Right lobe of liver (tissue), 6 donors: Measurements from ENCODE around the gene LCN10. TPM values are rescaled to one million over a fixed set of nuclear protein-coding genes. Genes with fewer than 3 reads are reported as not detected.

Source experiments
- ATAC-seq, 4 donors: fragments of 200-7000 bp; cut with Tn5 transposase; one replicate each; pipeline ENCODE4 v1.9.1; 2020; ENCODE audit warnings: mild to moderate bottlenecking in 4 of 4, moderate library complexity in 4 of 4
- DNase-seq, 3 donors: peaks; one replicate each; pipeline ENCODE4 v3.0.0-alpha.2; 2020
- H3K27ac ChIP-seq, 3 donors: fragments of 200-600 bp; one replicate each; pipeline ENCODE4 v1.8.0; 2022
- H3K27me3 ChIP-seq, 2 donors: fragments of 200-600 bp; one replicate each; pipeline ENCODE4 v1.8.0; 2022
- H3K36me3 ChIP-seq, 4 donors: fragments of 200-600 bp; sonication (generic) in 1 of 4; one replicate each; pipeline versions ENCODE4 v1.5.1 to v1.8.0; 2017 to 2022; ENCODE audit warnings: control low read depth in 1 of 4
- H3K4me1 ChIP-seq, 4 donors: fragments of 200-600 bp; sonication (generic) in 1 of 4; one replicate each; pipeline versions ENCODE4 v1.5.1 to v1.8.0; 2017 to 2022; ENCODE audit warnings: control low read depth in 1 of 4
- H3K4me3 ChIP-seq, 3 donors: fragments of 200-600 bp; one replicate each; pipeline ENCODE4 v1.8.0; 2022
- H3K9me3 ChIP-seq, 4 donors: fragments of 200-600 bp; sonication (generic) in 1 of 4; one replicate each; pipeline versions ENCODE4 v1.5.1 to v1.8.0; 2017 to 2022; ENCODE audit warnings: control low read depth in 1 of 4
- CTCF ChIP-seq, 4 donors: fragments of 200-600 bp in 3 of 4; fragments of 450-650 bp in 1 of 4; IDR thresholded peaks; one replicate each; pipeline versions ENCODE4 v1.5.1 to v1.8.0; 2016 to 2022; ENCODE audit warnings: antibody characterized with exemption in 4 of 4, mild to moderate bottlenecking in 2 of 4
- POLR2A ChIP-seq: fragments of 450-650 bp; IDR thresholded peaks from one replicate; pipeline ENCODE4 v1.6.1; 2017; ENCODE audit warnings: antibody characterized with exemption, mild to moderate bottlenecking
- WGBS: methylation state at CpG from one replicate; pipeline ENCODE4 v1.1.6; 2018; ENCODE audit warnings: low coverage, low lambda C conversion rate; ENCODE audit not compliant: insufficient coverage; ENCODE audit errors: missing lambda C conversion rate; 5-methylcytosine and 5-hydroxymethylcytosine counted together
- intact Hi-C, 2 donors: fragments of 100-400 bp; cut with DNase I; formaldehyde crosslinking; loops; one replicate each; pipeline versions ENCODE4 v1.11.2 to v1.14.1; 2022
- total RNA-seq, 6 experiments: library from RNA; depleted of rRNA in 2 of 6; stranded (reverse); fragments of >200 nt in 2 of 6; fragmentation: NEBNext Ultra II Directional in 3 of 6; extraction: Animal tissue kit (Norgen Biotek cat#: 25700) in 3 of 6; gene quantifications; one replicate each; pipeline versions ENCODE4 v1.1.0 to v1.2.4, GENCODE V29; 2016 to 2023
- donor health status: DM: no; HTN: yes; CAD: no.
- donor health status: DM: no; HTN: no; CAD: no.
- donor health status: DM: no; HTN: no; CAD: no.
- donor health status: DM: no; HTN: yes; CAD: no.
- donor health status: DM: no; HTN: yes; CAD: no.

The LCN10 gene
- total RNA-seq, 6 experiments from 2014 or later, result 0.23 to 0.81 (median 0.32) TPM; not detected in 2

GRCh38 chr9:136740491-136740890 is 2.2 kb downstream of the LCN10 start:
- Histone ChIP-seq H3K27ac (no peak overlapping the region), H3K4me1 (peaks cover 0 to 5% (median 0%) of the 10 kb centered on the region in 4 donors), H3K9me3 (no peaks in the 10 kb centered on the region), H3K27me3 (no peaks in the 10 kb centered on the region), H3K36me3 (no peaks in the 10 kb centered on the region), H3K4me3 (no peak overlapping the region)
- TF ChIP-seq CTCF (IDR thresholded peaks at IDR 0.05), result no peak
- no peak for TF ChIP-seq POLR2A
- intact Hi-C loops, result no loop called here
- ATAC-seq (no peak), DNase-seq (no peak)
- WGBS, result 77% methylated on average over 10 of the region's 16 CpGs

GRCh38 chr9:136740069-136740468 is 2.7 kb downstream of the LCN10 start:
- H3K9me3 ChIP-seq, result no peaks in the 10 kb centered on the region
- ATAC-seq (no peak), DNase-seq (no peak)
- H3K27me3 ChIP-seq, result no peaks in the 10 kb centered on the region
- TF ChIP-seq CTCF (IDR thresholded peaks at IDR 0.05), result no peak
- no peak for TF ChIP-seq POLR2A
- 40% methylated on average over 1 of the region's 11 CpGs for WGBS
- H3K36me3 ChIP-seq, result no peaks in the 10 kb centered on the region
- intact Hi-C loops, result no loop called here
- H3K4me3 ChIP-seq, result no peak overlapping the region
- no peak overlapping the region for H3K27ac ChIP-seq
- peaks cover 0 to 5% (median 0%) of the 10 kb centered on the region in 4 donors for H3K4me1 ChIP-seq

- H3K4me1 ChIP-seq, result peaks cover 0 to 5% (median 0%) of the 10 kb centered on the region in 4 donors
- intact Hi-C loops, result no loop called here
- no peak for ATAC-seq
- 90% methylated on average over 13 of the region's 23 CpGs for WGBS
- DNase-seq, result no peak
- no peak overlapping the region for H3K4me3 ChIP-seq
- H3K27me3 ChIP-seq, result no peaks in the 10 kb centered on the region
- H3K27ac ChIP-seq, result no peak overlapping the region
- H3K36me3 ChIP-seq, result no peaks in the 10 kb centered on the region
- H3K9me3 ChIP-seq, result no peaks in the 10 kb centered on the region
- no peak for TF ChIP-seq CTCF (IDR thresholded peaks at IDR 0.05)
- no peak for TF ChIP-seq POLR2A
Measured at GRCh38 chr9:136739509-136739908, 3.2 kb downstream of the LCN10 start.

GRCh38 chr9:136738960-136739359 is 3.8 kb downstream of the LCN10 start:
- DNase-seq, result no peak
- Histone ChIP-seq H3K4me1 (peaks cover 0 to 5% (median 0%) of the 10 kb centered on the region in 4 donors), H3K36me3 (no peaks in the 10 kb centered on the region), H3K27me3 (no peaks in the 10 kb centered on the region), H3K4me3 (no peak overlapping the region), H3K27ac (no peak overlapping the region), H3K9me3 (no peaks in the 10 kb centered on the region)
- TF ChIP-seq POLR2A, result no peak
- TF ChIP-seq CTCF (IDR thresholded peaks at IDR 0.05), result no peak
- intact Hi-C loops, result no loop called here
- 88% methylated on average over 18 of the region's 20 CpGs for WGBS
- ATAC-seq, result no peak
